ENCODE data around the gene GJB6. TPM values are rescaled to one million over a fixed set of nuclear protein-coding genes. Genes with fewer than 3 reads are reported as not detected.

Gene GJB6
- total RNA-seq, 1 experiment from 2014 or later = not detected

DNA sequence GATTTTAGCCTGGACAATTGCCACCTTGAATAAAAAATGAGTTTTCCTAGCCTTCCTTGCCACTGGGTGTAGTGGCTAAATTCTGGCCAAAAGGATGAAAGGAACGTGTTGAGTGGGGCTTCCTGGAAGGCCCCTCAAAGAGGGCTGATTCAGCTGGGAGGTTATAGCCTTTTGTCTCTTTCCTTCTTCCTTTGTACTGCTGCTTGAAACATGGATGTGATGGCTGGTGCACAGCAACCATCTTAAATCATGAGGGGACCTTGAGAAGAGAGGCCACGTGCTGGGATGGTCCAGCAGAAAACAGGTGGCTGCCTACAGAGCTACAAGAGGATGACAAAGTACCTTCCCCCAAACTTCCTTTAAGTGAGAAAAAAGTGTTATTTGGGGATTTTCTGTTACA, 40.0 kb upstream of the GJB6 start (continued):
- TF ChIP-seq ERG (CRISPR knock-in tag; IDR thresholded peaks at IDR 0.05) (no peak), ZNF512 (CRISPR knock-in tag; IDR thresholded peaks at IDR 0.05; ENCODE audit: borderline replicate concordance) (no peak), RELA (CRISPR knock-in tag; IDR thresholded peaks at IDR 0.05; ENCODE audit: borderline replicate concordance) (no peak), GTF2I (CRISPR knock-in tag; conservative IDR thresholded peaks at IDR 0.05) (no peak), MAX (CRISPR knock-in tag; IDR thresholded peaks at IDR 0.05) (no peak), TCF7 (CRISPR knock-in tag; IDR thresholded peaks at IDR 0.05; ENCODE audit: low read depth) (no peak)

DNA sequence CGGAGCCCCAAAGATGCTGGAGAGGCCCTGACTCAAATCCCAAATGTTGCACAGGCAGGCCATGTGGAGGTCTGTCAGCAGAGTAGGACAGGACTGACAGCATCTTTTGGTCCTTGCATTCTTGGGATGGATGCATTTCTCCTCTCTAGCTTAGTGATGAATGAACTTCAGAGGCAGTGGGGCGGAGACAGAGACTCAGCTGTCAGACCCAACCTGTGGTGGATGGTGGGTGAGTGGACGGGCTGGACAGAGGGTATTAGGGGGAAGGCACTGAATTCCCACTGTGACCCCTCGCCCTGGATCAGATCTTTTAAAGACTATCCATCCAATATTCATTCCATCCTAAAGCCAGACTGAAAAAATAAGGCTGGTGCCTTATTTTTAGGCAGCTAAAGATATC, 39.3 kb upstream of the GJB6 start:
- TF ChIP-seq, protein P1, sequence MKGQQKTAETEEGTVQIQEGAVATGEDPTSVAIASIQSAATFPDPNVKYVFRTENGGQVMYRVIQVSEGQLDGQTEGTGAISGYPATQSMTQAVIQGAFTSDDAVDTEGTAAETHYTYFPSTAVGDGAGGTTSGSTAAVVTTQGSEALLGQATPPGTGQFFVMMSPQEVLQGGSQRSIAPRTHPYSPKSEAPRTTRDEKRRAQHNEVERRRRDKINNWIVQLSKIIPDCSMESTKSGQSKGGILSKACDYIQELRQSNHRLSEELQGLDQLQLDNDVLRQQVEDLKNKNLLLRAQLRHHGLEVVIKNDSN (CRISPR knock-in tag; IDR thresholded peaks at IDR 0.05) = no peak
- TF ChIP-seq ELF4 (CRISPR knock-in tag; IDR thresholded peaks at IDR 0.05; ENCODE audit: low read depth) = no peak
- TF ChIP-seq FOXP4 (CRISPR knock-in tag; IDR thresholded peaks at IDR 0.05) = no peak
- no peak for TF ChIP-seq E2F1 (CRISPR knock-in tag; IDR thresholded peaks at IDR 0.05)
- no peak for TF ChIP-seq SOX15 (CRISPR knock-in tag; IDR thresholded peaks at IDR 0.05)
- TF ChIP-seq ZNF423 (CRISPR knock-in tag; IDR thresholded peaks at IDR 0.05) = no peak
- no peak for TF ChIP-seq GTF2I (CRISPR knock-in tag; conservative IDR thresholded peaks at IDR 0.05)
- no peak for ATAC-seq
- H3K27ac Mint-ChIP-seq = no peak overlapping the region
- H3K4me3 Mint-ChIP-seq = no peak overlapping the region
- no peaks in the 10 kb centered on the region for H3K27me3 Mint-ChIP-seq (ENCODE audit: low read depth)
- no peak for DNase-seq (ENCODE audit: low spot score)
- H3K36me3 Mint-ChIP-seq = no peaks in the 10 kb centered on the region
- peaks cover 4% of the 10 kb centered on the region; the same call in 1 of the 2 replicates for H3K9me3 Mint-ChIP-seq
- CTCF ChIA-PET = no interaction called here
- POLR2A ChIA-PET = no interaction called here
- 0 out of 2 replicates have a peak, but pooled peaks cover 3% of the 10 kb centered on the region for H3K4me1 Mint-ChIP-seq

DNA sequence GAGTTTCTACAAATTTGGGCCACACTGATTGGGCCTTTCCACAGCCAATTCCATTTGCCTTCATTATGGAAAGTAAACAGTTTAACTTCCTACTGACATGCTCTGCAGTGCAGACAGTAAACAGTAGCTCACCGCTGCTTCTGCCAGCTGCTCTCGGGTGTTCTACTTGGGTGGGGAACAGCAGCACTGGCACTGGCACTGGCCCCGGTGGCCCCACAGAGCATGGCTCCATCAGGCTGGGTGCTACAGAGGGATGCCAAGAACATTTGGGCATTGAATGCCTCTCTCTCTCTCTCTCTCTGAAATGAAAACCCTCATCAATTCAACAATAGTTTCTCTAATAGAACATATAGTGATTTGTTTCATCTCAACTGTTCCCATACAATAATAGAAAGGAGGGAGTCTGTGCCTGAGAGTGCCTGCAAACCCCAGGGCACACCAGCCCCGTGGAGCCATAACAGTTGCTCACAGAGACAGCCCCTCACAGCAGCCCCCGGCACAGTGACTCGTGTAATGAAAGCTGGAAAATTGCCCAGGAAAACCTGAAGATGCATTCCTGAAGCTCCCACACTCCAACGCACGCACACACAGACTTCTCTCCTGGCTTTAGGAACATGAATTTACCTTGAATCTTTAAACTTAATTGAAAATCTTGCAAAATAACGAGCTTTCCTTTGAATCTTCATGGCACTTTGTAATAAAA, 38.2 kb upstream of the GJB6 start:
- ChIA-PET POLR2A (no interaction called here), CTCF (interaction anchor here (0.8 kb wide), 1 partner anchor 223 kb away, joined by 3 read pairs; no protein-coding TSS in a partner anchor)
- Mint-ChIP-seq H3K4me3 (no peak overlapping the region), H3K27ac (no peak overlapping the region), H3K36me3 (no peaks in the 10 kb centered on the region), H3K27me3 (ENCODE audit: low read depth) (no peaks in the 10 kb centered on the region), H3K9me3 (no peaks in the 10 kb centered on the region), H3K4me1 (0 out of 2 replicates have a peak, but pooled peaks cover 3% of the 10 kb centered on the region)
- ATAC-seq (no peak), DNase-seq (ENCODE audit: low spot score) (no peak)
- TF ChIP-seq JUN (CRISPR knock-in tag; IDR thresholded peaks at IDR 0.05) (no peak), IRF2 (CRISPR knock-in tag; IDR thresholded peaks at IDR 0.05; ENCODE audit: borderline replicate concordance, low read depth) (no peak), SMAD4 (CRISPR knock-in tag; IDR thresholded peaks at IDR 0.05) (no peak)
- TF ChIP-seq, protein P2, sequence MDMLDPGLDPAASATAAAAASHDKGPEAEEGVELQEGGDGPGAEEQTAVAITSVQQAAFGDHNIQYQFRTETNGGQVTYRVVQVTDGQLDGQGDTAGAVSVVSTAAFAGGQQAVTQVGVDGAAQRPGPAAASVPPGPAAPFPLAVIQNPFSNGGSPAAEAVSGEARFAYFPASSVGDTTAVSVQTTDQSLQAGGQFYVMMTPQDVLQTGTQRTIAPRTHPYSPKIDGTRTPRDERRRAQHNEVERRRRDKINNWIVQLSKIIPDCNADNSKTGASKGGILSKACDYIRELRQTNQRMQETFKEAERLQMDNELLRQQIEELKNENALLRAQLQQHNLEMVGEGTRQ (CRISPR knock-in tag; IDR thresholded peaks at IDR 0.05) = no peak

All from WTC11 (cell line).